Hindlimb muscle (tissue), 1 donor: Measurements from ENCODE around the gene RAD1. TPM values are rescaled to one million over a fixed set of nuclear protein-coding genes. Genes with fewer than 3 reads are reported as not detected.
A peak's percentile ranks its signal among the peaks of the same experiment; 100 is the strongest.
"Not testable (repeated sequence)": the region's sequence is repeated elsewhere in the genome, so short reads cannot be mapped to it uniquely, and the experiment has no call there.

Source experiments
- DNase-seq: peaks from one replicate; pipeline ENCODE4 v3.0.0-alpha.2; 2013
- polyA plus RNA-seq: library from polyadenylated mRNA; unstranded; fragments of 120-200 nt; gene quantifications from one replicate; pipeline ENCODE4 v1.2.1, GENCODE V29; 2013; ENCODE audit not compliant: insufficient read length

The RAD1 gene, protein sequence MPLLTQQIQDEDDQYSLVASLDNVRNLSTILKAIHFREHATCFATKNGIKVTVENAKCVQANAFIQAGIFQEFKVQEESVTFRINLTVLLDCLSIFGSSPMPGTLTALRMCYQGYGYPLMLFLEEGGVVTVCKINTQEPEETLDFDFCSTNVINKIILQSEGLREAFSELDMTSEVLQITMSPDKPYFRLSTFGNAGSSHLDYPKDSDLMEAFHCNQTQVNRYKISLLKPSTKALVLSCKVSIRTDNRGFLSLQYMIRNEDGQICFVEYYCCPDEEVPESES
- polyA plus RNA-seq, result 21.3 TPM

- peak; percentile 99 for DNase-seq
Measured at GRCh38 chr5:34915139-34915855, at the start of gene RAD1, which contains the start of gene BRIX1. RAD1 (minus strand) TSS chr5:34915504; CDS start chr5:34914892, 612 bp downstream. BRIX1 (plus strand) TSS chr5:34915711; CDS start chr5:34915739, 28 bp downstream.

DNA sequence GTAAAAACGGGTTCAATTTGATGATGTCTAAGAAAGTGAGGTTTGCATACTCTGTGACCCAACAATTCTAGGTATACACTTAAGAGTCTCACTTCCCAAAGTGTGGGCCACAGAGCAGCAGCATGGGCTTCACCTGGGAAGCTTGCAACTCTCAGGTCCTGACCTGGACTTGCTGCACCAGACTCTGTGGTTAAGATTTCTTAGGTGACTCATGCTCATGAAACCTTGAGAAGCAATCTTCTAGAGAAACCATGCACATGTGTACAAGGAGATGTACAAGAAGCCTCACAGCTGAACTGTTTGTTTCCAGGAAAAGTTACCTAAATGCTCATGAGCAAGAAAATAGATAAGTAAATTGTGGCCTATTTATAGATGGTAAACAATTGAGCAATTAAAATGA lies 44.0 kb upstream of the RAD1 start:
- DNase-seq, result no peak

- DNase-seq, result no peak
Measured at GRCh38 chr5:34957857-34958690, 42.8 kb upstream of the RAD1 start.

- DNase-seq, result no peak
Measured at GRCh38 chr5:34957321-34957720, 42.0 kb upstream of the RAD1 start.

DNA sequence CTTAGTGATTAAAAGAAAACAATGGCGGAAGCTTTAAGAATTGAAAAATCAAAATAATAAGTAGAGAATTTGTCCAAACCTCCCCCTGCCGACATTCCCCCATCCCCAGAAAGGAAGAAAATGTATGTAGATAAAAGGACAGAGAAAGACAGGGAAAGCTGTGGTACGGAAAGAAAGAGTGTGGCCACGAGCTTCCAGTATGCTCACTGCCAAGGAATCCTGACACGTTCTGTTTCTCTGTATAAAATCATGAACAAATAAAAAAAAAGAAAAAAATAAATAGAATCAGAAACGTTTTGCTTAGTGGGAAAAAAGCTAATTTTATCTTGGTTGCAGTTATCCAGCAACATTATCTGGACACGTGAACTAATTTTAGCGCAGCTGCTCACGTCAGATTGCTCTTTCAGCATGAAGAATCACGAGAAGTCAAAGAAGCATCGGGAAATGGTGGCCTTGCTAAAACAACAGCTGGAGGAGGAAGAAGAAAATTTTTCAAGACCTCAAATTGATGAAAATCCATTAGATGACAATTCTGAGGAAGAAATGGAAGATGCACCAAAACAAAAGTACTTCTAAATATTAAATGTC lies 29.2 kb upstream of the RAD1 start:
- DNase-seq, result no peak

- DNase-seq, result no peak
Measured at GRCh38 chr5:34944044-34944443, 28.7 kb upstream of the RAD1 start.

DNA sequence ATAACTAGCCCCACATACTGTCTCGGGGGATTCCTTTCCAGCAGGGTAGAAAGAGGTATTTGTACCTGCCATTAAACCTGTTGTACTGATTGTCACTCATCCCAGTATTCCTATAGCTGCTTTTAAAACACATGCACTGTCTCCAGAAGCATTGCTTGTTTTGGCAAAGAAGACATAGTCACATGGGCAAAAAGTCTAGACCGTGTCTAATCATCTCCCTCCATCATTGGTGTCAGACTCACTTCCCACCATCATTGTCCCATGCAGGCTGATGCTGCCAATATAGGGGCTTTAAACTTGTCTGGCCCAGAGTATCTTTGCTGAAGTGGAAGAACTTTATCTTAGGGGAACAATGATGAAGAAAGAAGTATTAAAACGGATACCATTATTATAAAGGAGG lies 26.6 kb upstream of the RAD1 start:
- DNase-seq, result no peak

DNA sequence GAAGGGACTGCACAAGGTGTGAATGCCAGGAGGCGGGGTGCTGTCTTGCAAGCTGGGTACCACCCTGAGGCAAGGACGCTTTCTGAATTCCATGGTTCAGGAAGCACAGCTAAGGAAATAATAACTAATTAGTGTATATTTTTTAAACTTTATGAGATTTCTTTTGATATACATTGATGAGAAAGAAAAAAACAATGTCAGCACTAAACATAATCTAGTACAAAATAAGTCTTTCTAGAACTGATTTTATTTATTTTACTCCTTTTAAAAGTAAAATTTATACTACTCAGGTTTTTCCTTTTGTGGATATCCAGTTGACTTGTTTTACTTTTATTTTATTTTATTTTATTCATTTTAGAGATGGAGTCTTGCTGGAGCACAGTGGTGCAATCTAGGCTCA lies 17.6 kb upstream of the RAD1 start:
- no peak for DNase-seq

- DNase-seq, result no peak
Measured at GRCh38 chr5:34930870-34931269, 15.6 kb upstream of the RAD1 start.

DNA sequence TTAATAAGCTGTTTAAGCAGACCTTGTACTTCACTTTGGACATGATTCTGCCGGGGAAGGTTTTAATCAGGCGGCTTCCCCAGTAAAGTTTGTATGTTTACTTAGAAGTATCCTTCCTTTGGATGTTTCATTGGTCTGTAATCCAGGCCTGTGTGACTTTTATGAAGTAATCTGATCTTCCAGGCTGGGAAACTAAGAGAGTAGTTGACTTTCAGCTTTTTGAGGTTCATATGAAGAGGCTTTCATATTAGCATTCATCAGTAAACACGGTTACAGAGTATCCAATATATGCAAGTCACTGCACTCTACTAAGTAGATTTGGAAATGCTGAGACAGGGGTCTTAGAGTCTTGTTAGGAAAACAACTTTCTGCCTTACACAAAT lies 15.1 kb upstream of the RAD1 start:
- no peak for DNase-seq

GRCh38 chr5:34929720-34930461 lies 14.6 kb upstream of the RAD1 start:
- peak; percentile 88 for DNase-seq

DNA sequence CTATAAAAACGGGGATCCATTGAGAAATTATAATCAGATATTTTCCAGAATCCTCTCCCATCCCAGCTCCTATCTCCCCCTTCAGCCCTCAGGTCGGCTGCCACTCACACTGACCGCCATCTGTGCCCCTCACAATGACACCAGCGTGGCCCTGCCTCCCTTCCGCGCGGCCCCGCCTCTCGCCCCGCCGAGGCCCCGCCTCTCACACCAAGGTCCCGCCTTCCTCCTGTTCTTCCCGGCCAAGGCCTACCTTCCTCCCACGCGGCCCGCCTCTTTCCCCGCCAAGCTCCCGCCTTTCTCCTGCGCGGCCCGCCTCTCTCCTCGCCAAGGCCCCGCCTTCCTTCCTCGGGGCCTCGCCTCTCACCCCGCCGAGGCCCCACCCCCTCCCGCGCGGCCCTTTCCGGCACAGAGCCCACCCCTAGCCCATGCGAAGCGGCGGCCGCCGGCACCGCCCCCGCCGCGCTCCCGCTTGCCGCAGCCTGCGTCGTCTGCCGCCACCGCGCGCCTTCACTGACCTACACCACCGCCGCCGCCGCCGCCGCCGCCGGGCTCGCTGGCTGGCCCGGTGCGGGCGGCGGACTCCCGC lies 13.9 kb upstream of the RAD1 start, which contains the start of gene DNAJC21:
DNAJC21 (plus strand) TSS at position 426 of the 586 bp plus-strand sequence. CDS start 261 bp downstream, outside the sequence.
- peak; percentile 98 for DNase-seq

DNA sequence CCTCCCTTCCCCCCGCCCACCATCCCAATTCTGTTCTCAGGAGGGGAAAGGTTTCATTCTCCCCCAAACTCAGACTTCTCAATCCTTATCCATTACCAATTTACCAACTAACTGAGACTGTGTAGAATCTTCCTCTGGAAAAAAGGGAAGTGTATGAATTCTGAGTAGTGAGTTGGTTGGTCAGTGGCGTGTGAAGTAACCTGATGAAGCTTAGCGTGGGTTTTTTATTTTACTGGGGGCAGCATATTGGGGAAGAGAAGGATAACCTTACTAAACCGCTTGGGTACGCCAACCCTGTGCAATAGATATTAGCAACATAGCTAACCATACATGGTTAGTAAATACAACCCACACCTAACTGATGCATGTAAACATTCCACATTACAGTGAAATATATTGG lies 13.0 kb upstream of the RAD1 start:
- no peak for DNase-seq

DNA sequence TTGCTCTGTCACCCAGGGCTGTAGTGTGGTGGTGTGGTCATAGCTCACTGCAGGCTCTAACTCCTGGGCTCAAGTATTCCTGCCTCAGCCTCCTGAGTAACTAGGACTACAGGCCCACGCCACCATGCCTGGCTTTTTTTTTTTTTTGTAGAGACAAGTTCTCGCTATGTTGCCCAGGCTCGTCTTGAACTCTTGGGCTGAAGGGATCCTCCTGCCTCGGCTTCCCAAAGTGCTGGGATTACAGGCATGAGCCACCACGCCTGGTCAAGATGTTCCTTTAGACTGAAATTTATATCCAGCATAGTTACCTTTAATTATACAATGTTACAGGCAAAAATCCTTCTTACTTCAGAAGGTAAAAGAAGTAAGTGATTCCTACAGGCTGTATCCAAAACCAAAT lies 12.5 kb upstream of the RAD1 start:
- DNase-seq, result no peak

DNA sequence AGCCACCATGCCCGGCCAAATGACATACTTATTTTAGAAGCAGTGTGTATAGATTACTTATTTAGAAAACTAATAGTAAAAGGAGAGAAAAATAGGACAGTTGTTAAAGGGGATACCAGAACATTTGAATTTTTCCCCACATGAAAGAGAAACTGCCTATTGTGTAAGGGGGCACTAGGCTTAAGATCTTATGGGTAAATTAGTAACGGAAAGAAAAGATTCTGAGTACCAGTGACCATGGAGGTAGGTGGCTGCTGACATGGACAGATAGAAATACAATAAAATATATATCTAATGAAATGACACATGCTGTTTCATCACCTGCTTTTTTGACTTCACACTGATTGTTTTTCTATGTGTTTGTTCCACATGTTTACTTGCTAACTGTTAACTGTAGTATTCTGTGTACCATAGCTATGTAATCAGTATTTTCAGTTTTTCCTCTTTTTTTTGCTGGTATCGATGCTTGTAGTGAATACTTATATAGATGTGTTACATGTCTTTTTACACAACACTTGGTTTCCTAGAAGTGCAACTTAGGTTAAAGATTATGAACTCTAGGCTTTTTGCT lies 11.1 kb upstream of the RAD1 start:
- no peak for DNase-seq

GRCh38 chr5:34924462-34924765 lies 9.1 kb upstream of the RAD1 start:
- no peak for DNase-seq

DNA sequence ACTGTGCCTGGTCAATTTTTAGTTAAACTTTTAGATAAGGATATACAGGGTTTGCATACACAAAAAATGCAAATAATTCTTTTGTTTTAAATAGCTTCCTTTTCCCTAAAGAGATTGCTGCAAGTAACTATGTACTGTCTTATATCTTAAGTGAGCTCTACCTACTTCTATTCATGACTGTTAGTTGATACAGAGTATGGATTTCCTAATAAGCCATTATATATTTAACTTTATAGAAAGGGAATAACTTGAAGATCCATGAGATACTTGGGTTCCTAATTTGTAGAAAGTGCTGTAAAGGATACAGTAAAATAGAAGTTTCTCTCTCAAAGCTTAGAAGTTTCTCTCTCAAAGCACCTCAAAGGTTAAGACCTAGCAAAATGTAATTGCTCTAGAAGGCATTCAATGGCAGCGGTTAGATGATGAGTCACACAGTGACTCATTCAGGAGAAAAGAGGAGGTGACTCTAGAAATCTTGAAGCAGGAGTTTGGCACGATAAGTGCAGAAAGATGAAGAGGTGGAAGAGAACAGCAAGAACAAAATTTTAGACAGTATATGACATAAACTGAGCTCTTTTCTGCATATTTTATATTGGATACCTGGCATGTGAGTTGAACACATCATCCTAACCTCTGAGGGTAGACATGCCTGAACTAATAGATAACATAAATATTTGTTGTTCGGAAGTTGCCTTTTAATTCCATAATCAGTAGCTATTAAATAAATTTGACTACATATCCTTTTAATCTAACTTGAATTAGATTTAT lies 8.6 kb upstream of the RAD1 start:
- no peak for DNase-seq

DNA sequence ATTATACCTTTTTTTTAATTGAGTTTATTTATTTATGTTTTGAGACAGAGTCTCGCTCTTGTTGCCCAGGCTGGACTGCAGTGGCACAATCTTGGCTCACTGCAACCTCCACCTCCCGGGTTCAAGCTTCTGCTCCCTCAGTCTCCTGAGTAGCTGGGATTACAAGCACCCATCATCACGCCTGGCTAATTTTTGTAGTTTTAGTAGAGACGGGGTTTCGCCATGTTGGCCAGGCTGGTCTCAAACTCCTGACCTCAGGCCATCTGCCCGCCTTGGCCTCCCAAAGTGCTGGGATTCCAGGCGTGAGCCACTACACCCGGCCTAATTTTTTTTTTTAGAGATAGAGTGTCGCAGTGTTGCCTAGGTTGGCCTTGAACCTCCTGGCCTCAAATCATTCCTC lies 8.0 kb upstream of the RAD1 start:
- not testable (repeated sequence) for DNase-seq

DNA sequence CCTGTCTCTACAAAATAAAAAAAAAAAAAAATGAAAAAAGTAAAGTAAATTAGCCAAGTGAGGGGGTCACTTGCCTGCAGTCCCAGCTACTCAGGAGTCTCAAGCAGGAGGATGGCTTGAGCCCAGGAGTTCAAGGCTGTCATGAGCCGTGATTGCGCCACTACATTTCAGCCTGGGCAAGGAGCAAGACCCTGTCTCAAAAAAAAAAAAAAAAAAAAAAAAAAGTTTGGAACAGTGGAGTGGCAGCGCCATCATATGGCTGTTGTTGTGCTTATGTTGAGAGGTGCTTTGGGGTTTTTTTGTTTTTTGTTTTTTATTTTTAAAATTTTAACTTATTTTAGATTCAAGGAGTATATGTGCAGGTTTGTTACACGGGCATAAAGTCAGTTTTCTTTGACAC lies 3.8 kb upstream of the RAD1 start:
- DNase-seq, result no peak

DNA sequence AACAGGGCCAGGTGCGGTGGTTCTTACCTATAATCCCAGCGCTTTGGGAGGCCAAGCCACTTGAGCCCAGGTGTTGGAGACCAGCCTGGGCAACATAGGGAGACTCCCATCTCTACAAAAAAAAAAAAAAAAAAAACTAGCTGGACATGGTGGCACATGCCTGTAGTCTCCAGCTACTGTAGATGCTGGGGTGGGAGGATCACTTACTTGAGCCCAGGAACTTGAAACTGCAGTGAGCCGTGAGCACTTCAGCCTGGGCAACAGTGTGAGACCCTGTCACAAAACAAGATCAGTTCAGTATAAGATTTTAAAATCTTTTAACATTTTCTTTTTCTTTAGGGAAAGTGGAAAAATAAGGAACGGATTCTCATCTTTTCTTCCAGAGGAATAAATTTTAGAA lies 2.7 kb upstream of the RAD1 start:
- DNase-seq, result no peak

GRCh38 chr5:34916518-34916917 lies 1.2 kb upstream of the RAD1 start:
- DNase-seq, result no peak
